Fibroblast of skin of back (primary cell): Measurements from ENCODE around the gene ARVCF.
A peak's percentile ranks its signal among the peaks of the same experiment; 100 is the strongest.

ENCODE experiments used
- DNase-seq: peaks from one replicate; pipeline ENCODE4 v3.0.0-alpha.2; 2013

ARVCF gene

DNA sequence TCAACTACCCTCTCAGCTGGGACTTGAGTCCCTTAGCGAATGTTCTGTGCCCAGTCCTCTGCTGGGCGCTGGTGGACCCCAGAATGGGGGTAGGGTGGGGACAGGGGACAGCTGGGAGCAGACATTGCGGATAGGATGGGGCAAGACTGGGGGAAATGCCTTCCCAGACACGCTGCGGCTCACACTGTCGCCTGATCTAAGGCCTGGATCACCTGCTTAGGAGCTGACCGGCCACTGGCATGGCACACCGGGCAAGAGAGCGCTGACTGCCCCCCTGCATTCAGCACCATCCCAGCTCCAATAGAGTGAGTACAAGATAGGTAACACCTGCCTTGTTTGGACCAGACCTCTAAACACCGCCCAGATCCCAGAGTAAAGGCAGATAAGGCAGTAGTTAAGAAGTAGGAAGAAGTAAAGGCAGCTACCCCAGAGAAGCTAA is 1.4 kb downstream of the ARVCF start:
- DNase-seq = no peak

DNA sequence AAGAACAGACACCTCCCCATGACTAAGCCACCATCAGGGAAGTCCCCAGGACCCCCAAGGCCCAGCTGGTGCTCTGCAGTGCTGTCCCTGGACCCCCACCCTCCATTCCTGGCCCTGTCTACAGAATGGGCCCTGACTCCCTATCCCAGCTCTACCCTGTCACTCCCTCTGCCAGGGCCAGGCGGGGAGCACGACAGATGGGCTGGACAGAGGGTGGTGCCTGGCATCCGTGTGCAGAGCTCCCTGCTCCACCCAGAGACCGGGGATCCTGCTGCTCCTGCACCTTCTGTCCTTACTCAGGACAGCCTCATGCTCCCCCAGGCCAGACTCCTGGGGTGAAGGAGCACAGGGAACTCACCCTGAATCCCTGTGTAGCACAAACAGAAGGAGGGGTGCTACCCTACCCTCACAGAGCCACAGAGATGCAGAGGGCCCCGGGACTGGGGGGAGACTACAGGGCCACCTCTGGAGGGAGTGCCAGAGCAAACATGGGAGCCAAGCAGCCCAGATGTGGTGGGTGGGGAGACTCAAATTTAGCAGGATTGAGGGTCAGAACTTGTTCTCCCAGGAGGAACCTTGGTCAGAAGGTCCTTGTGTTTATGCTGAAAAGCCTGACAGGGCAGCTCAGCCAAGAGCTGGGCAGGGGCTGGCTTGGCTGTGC is 2.0 kb downstream of the ARVCF start:
- DNase-seq = no peak

DNA sequence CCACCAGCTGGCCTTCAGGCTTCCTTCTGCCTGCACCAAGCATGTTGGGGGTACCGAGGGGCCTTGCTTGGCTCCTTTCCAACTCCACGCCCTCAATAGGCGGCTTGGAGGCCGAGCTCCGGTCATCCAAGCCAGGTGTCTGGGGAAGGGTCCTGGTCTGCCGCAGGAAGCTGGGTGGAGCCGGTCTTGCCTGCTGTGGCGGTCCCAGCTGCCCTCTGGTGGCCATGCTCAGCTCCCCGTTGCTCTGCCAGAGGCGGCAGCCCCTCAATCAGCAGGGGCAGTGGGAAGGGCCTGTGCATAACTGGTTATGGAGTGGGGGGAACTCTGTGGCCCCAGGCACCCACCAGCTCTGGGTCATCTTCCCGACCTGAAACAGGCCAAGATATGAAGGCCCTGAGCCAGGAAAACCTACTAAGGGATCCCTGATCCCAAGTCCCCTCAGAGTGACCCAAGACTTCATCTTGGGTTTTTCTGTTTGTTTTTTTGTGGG is 3.2 kb downstream of the ARVCF start:
- peak; percentile 43 for DNase-seq

DNA sequence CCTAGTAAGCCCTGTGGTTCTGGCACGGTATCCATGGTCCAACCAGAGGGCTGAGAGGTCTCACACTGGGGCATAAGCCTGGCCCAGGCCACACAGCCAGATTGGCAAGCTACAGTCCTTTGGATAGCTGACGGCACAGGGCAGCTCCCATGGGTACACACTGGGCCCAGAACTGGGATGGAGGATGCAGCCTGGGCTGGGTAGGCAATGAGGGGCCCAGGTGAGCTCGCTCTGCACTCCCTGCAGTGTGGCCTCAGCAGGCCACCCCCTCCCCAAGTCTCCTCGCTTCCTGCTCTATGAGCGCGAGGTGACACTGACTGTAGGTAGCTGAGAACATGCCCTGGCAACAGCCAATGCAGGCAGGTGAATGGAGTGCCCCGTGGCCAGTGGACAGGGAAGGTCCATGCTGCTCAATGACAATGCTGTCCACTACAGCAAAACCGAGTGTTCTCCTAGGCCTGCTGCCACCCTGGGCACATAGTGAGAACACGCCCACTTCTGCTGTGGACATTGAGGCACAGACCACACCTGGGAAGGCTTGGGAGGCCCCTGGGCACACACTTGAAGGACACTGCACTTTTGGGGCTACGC is 3.8 kb downstream of the ARVCF start:
- no peak for DNase-seq

DNA sequence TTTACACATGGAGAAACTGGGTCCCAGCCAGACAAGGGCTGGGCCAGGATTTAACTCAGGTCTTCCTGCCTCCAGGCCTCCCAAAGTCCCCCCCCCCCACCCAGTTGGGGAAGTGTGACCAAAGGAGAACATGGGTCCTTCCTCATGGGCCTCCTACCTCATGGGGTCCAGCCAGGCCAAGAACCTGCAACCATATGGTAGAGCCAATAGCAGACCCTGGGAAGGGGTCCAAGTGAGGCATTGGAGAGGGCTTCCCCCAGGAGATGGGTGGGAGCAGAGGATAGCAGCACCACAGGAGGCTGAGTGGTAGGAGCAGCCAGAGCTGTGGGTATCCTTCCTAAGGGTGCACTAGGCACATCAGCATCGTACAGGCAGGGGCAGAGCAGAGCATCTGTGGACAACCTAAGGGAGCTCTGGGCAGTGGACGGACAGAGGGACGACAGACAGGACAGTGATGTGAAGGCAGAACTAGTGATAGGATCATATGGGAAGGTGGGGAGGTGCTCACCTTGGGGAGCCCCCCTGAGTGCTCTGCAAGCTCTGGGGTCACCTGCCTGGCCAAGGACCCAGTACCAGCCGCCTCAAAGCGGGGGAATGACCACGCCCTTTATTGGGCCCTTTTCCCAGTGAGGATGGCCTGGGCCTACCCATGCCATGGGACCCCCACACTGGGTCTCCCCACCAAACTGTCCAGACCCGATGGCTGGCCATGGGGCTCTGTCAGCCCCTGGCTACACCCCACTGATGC is 4.5 kb downstream of the ARVCF start:
- DNase-seq = no peak

DNA sequence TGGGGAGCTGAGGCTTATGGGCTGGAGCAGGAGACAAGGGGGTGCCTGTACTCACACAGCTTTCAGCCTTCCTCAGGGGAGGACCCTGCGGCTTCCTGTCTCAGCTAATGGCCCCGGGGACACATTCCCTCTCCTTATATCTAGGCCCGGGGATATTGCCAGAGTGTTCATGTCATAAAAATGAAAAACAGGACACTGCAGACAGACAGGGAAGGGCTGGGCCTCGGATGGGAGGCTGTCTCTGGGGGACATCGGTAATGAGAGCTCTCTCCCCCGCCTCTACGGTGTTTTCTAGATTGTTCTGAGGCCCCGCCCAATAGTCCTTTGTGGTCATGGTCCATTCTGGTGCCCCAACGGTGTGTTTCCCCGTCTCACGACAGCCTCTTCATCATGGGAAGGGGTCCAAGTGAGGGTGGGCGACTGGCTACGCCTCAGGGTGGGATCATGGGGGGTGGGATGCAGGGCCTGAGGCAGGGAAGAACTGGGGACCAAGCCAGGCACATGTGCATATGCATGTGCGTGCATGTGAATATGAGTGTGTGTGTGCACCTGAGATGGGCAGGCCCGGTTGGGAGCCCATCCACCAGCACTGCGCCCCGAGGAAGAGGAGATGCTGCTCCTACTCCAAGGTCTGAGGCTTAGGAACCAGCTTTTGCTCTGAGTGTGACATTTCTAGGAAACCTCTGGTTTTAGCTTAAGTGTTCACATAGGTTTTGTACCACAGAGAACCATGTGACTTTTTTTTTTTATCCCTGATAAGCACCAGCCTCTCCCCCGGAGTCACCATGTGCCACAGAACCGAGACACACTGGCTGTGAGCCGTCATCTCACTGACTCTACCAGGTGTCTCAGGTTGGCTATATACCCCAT is 5.3 kb downstream of the ARVCF start:
- DNase-seq = no peak

DNA sequence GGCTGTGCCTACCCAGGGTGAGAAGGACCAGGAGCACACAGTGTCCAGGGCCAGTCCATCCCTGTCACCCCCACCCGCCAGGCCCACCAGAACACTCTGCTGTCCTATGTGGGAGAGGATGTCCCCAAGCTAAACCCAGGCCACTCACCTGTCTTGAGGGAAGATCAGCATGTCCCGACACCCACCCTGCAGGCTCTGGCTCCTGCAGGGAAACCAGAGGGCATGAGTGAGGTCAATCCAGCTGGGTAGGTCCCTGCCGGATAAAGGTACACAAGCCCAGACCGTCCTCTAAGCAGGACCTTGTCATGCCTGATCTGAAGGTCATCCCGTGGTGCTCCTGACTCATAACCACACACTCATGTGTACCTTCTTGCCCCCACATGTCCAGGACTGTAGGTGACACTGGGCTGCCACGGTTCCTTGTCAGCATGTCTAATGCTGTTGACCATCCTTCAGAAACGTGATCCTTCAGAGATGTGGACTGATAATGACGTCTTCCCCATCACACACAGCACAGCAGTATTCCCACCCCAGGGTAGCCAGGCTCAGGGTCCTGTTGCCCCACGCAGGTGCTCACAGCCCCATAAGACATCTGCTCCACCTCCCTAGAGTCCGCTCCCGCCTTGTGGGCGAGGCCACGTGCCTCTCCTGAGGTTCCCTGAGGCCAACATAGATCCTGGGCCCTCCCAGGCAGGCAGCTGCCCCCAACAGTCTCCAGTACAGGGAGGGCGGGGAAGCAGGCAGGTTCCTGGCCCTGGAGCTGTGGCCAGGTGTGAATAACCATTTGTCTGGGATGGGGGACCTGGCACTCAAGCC is 6.1 kb downstream of the ARVCF start:
- no peak for DNase-seq

DNA sequence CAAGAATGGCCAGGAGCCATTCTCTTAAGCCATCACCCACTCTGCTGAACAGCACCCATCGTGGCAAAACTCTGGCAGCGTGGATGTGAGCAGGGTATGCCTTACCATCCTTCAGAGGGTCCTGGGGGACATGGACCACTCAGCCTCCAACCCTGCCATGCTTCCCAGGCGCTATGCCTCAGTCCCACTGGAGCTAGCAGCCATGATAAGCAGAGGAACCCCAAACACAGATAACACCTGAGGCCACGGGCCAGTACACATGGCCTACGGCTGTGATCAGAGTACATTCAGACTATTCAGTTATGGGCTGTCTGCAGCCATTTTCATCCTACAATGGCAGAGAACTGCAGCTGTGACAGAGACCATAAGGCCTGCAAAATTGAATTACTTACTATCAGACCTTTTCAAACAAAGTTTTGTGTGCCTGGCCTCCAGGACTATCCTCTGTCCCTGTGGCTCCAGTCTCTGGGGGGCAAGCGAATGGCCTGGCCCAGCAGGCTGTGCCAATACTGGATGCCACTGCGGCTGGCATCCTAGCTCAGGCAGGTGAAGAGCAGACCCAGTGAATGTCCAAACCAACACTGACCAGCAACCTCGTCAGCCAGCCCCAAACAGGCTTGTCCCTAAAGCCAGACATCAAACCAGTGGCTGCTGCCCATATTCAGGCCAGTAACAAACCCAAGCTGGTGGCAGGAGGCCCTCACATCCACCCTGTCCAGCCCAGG is 6.9 kb downstream of the ARVCF start:
- DNase-seq = no peak

DNA sequence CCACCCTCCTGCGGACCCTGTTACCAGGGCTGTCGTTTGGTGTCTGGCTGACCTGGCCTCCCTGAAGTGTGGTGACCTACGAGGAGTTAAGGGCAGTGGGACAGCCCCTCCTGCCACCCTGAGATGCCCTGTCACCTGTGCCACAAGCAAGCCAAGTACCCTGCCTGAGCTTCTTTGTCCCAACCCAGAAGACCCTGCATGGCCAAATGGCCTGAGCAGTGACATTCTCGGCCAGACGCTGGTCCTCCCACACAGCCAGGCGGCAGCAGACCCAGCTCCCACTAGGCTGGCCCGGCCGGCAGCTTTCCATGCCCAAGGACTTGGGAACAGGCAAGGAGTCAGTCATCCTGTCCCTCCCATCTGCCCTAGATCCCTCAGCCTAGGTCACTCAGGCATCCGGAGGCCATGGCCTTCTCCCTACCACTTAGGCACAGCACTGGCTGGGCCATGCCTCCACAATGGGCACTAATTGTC is 7.6 kb downstream of the ARVCF start:
- DNase-seq = no peak

DNA sequence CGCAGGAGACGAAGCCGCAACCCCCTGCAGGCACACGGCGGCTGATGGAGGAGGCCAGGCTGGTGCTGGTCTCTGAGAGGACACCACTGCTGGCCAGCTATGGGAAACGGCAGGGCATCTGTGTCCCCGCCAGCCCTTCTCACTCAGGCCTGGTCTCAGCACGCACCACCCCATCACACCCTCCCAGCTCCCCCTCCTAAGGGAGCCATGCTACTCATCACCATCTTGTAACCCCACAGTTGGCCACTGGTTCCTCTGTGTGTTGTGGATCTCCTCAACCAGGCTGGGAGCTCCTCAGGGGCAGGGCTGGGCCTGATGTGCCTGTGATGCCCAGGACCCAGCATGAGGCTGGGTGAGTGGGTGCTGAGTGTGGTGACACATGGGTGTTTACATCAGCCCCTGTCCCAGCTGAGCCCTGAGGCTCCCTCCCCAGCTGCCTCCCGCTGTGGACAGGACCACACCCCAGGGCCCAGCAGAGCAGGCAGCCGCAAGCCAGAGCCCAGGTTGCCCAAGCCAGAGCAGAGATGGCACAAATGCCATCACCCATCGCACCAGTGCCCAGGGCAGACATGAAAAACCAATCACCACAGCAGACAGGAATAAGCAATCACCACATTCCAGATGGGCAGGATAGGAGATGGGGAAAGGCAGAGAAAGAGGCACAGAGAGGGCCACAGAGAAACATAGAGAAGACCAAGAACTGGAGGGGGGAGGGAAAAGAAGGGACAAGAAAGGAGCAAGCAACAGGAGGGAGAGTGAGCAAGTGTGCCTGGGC is 8.2 kb downstream of the ARVCF start:
- DNase-seq = no peak

DNA sequence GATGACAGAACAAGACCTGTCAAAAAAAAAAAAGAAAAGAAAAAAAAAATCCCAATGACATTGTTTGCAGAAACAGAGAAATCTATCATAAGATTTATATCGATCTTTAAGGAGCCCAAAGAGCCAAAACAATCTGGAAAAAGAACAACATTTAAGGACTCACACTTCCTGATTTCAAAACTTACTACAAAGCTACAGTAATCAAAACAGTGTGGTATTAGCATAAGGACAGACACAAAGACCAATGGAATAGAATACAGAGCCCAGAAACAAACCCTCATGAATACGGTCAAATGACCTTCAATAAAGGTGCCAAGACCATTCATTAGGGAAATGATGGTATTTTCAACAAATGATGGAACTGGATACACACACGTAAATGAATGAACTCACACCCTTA is 12.2 kb downstream of the ARVCF start:
- no peak for DNase-seq

DNA sequence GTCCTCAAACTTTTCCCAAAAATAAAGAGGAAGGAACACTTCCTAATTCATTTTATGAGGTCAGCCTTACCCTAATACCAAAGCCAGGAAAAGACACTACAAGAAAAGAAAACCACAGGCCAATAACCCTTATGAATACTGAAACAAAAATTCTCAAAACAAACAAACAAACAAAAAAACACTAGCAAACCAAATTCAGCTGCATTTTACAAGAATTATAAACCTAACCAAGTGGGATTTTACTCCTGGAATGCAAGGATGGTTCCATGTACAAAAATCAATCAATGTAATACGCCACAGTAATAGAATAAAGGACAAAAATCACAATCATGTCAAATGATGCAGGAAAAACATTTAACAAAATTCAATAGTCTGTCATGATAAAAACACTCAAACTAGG is 13.3 kb downstream of the ARVCF start:
- DNase-seq = no peak

DNA sequence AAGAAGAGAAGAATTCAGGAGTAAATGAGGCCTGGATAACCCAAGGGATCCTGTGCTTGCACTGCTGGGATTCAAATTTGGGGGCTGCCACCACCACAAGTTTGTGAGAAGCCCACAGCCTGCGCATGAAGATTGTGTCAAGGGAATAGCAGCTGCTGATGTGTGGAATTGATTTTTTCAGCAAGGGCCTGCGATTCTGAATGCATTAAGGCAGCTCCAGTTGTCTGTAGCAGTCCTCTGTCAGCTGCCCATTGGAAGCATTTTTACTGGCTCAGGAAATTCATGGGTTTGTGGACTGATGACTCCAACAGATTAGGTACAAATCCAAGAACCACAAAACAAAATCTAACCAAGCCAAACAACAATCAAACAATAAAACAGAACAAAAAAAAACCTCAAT is 14.0 kb downstream of the ARVCF start:
- no peak for DNase-seq

DNA sequence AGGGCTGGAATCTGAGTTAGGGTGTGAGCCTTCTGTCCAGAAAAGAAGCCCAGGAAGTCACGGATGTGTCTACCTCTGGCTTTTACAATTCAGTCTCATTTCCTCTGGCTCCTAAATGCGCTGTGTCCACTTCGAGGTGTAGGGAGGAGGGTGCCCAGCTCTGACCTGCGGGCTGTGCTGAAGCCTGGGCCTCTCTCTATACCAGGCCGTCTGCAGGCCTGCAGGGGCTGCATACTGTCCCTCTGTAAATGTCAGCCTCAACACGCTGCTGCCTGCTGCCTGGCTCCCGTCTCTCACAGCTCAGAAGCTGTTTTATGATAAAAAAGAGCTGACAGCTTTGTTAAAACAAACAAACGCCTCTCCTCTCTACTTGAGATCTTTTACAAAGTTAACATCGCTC is 14.5 kb downstream of the ARVCF start:
- no peak for DNase-seq

DNA sequence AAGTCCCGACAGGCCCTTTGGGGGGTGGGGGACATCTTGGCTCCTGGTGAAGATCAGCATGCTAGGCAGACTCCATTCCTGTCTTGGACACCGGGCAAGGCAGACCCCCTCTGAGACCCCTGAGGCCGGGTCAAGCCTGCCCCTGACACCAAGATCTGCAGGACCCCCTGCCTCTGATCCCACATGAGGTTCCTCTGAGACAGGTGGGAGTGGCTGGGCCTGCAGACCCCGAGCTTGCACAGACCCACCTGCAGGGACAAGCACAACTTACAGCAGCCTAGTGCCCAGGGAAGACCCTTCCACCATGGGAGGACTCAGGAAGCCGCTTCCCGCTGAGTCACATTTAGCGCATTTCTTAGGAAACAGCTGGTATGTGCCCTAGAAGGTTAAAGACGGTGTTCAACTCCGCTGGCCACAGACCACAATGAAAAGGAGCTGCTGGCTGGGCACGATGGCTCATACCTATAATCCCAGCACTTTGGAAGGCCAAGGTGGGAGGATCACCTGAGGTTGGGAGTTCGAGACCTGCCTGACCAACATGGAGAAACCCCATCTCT is 15.5 kb downstream of the ARVCF start:
- DNase-seq = no peak

DNA sequence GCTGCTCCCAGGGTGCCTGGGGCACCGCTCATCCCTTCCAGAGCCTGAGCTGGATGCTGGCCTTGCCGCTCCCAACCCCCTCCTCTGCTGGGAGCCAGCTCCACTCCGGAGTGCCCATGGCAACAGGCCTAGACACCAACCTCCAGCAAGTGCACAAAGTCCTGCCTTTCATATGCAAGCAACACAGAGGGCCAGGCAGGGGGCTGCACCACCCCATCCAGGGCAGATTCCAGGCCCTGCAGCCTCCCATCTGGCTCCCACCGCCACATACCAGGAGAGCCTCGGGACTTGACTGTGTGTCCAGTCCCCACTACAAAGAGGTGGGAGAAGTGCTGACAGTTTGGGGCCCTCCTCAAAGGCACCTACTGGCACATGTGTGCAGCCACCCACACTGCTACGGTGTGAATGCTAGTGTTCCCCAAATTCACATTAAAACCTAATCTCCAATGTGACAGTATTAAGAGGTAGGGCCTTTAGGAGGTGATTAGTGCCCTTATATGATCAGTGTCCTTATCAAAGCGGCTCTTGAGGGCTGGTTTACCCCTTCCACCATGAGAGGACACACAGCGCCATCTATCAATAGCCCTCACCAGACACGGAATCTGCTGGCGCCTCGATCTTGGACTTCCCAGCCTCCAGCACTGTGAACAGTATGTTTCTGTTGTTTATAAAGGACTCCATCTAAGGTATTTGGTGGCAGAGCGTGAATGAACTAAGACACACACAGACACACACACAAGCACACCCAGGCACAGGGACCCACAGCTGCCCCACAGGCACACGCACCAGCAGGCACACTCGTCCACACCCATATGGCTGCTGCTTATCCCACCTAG is 16.2 kb downstream of the ARVCF start:
- DNase-seq = no peak

DNA sequence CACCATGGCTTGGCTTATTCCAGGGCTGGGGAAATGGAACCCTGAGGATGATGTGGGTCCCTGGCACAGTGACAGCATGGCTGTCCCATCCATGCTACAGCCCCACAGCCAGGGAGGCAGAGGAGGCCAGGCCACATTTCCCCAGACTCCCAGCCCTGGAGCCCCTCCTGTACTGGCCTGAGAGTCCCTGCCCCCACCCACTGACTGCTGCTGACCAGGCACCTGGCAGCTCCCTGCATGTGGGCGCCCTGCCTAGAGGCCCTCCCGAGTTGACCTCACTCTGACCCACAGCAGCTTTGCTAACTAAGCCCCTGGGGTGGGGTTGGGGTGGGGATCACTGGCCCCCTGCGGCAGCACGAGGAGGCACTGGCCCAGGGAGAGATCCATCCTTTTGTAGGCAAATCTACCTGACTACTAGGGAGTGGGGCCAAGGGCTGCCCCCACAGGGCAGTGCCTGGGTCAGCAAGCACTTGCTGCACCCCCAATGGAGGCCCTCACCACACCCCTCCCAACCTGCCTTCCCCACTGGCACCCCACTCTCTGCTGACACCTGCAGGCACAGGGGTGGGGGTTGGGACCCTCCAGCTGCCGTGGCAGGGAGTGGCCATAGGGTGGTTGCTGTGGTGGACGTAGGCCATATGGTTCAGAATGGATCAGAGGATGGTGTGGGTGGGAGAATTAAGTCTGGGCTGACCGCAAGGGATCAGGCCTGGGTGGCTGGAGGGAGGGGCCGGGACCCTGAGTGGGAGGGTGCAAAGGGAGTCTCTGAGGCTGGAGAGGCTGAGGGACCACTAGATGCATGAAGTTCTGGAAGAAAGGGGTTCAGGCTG is 17.4 kb downstream of the ARVCF start:
- no peak for DNase-seq
